Ishikawa (cell line): Measurements from ENCODE around the gene PLPPR1.

ENCODE experiments used
- CEBPB ChIP-seq: IDR thresholded peaks from 2 replicates; pipeline ENCODE4 v1.6.1; 2012
- EGR1 ChIP-seq: IDR thresholded peaks from 2 replicates; pipeline ENCODE4 v1.6.1; 2012
- EP300 ChIP-seq: IDR thresholded peaks from 2 replicates; pipeline ENCODE4 v1.6.1; 2012; ENCODE audit warnings: borderline replicate concordance
- FOXM1 ChIP-seq: IDR thresholded peaks from 2 replicates; pipeline ENCODE4 v1.6.1; 2012; ENCODE audit warnings: low read depth, borderline replicate concordance
- MAX ChIP-seq: IDR thresholded peaks from 2 replicates; pipeline ENCODE4 v1.6.1; 2012
- NFIC ChIP-seq: IDR thresholded peaks from 2 replicates; pipeline ENCODE4 v1.6.1; 2012
- RAD21 ChIP-seq: IDR thresholded peaks from 2 replicates; pipeline ENCODE4 v1.6.1; 2012; ENCODE audit warnings: low read depth
- TAF1 ChIP-seq: IDR thresholded peaks from 2 replicates; pipeline ENCODE4 v1.6.1; 2012; ENCODE audit warnings: low read depth, mild to moderate bottlenecking
- TCF12 ChIP-seq: IDR thresholded peaks from 2 replicates; pipeline ENCODE4 v1.6.1; 2012; ENCODE audit warnings: low read depth
- TEAD4 ChIP-seq: IDR thresholded peaks from 2 replicates; pipeline ENCODE4 v1.6.1; 2012
- ZBTB7A ChIP-seq: IDR thresholded peaks from 2 replicates; pipeline ENCODE4 v1.6.1; 2012; ENCODE audit warnings: low read depth
- TF ChIP-seq, protein P1 (sequence below): IDR thresholded peaks from 2 replicates; pipeline ENCODE4 v1.6.1; 2012; ENCODE audit warnings: low read depth, mild to moderate bottlenecking
- TF ChIP-seq, protein P2 (sequence below): IDR thresholded peaks from 2 replicates; pipeline ENCODE4 v1.6.1; 2012

The PLPPR1 gene

DNA sequence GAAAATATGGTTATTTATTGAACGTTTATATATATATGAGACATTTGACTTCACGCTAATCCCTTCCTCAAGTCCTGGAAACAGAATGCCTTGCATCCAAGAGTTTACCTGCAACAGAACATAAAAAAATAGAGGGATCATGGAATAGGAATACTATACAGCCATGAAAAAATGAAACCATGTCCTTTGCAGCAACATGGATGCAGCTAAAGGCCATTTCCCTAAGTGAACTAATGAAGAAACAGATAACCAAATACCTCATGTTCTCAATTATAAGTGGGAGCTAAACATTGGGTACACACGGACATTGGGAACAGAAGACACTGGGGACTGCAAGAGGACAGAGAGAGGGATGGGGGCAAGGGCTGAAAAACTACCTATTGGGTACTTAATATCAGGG is 343.3 kb downstream of the PLPPR1 start:
- TF ChIP-seq ZBTB7A (no peak), NFIC (no peak), TEAD4 (no peak), TCF12 (no peak), MAX (no peak), RAD21 (no peak), CEBPB (no peak), EP300 (no peak)
- TF ChIP-seq, protein P1, sequence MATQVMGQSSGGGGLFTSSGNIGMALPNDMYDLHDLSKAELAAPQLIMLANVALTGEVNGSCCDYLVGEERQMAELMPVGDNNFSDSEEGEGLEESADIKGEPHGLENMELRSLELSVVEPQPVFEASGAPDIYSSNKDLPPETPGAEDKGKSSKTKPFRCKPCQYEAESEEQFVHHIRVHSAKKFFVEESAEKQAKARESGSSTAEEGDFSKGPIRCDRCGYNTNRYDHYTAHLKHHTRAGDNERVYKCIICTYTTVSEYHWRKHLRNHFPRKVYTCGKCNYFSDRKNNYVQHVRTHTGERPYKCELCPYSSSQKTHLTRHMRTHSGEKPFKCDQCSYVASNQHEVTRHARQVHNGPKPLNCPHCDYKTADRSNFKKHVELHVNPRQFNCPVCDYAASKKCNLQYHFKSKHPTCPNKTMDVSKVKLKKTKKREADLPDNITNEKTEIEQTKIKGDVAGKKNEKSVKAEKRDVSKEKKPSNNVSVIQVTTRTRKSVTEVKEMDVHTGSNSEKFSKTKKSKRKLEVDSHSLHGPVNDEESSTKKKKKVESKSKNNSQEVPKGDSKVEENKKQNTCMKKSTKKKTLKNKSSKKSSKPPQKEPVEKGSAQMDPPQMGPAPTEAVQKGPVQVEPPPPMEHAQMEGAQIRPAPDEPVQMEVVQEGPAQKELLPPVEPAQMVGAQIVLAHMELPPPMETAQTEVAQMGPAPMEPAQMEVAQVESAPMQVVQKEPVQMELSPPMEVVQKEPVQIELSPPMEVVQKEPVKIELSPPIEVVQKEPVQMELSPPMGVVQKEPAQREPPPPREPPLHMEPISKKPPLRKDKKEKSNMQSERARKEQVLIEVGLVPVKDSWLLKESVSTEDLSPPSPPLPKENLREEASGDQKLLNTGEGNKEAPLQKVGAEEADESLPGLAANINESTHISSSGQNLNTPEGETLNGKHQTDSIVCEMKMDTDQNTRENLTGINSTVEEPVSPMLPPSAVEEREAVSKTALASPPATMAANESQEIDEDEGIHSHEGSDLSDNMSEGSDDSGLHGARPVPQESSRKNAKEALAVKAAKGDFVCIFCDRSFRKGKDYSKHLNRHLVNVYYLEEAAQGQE = no peak
- TF ChIP-seq, protein P2, sequence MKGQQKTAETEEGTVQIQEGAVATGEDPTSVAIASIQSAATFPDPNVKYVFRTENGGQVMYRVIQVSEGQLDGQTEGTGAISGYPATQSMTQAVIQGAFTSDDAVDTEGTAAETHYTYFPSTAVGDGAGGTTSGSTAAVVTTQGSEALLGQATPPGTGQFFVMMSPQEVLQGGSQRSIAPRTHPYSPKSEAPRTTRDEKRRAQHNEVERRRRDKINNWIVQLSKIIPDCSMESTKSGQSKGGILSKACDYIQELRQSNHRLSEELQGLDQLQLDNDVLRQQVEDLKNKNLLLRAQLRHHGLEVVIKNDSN = no peak

DNA sequence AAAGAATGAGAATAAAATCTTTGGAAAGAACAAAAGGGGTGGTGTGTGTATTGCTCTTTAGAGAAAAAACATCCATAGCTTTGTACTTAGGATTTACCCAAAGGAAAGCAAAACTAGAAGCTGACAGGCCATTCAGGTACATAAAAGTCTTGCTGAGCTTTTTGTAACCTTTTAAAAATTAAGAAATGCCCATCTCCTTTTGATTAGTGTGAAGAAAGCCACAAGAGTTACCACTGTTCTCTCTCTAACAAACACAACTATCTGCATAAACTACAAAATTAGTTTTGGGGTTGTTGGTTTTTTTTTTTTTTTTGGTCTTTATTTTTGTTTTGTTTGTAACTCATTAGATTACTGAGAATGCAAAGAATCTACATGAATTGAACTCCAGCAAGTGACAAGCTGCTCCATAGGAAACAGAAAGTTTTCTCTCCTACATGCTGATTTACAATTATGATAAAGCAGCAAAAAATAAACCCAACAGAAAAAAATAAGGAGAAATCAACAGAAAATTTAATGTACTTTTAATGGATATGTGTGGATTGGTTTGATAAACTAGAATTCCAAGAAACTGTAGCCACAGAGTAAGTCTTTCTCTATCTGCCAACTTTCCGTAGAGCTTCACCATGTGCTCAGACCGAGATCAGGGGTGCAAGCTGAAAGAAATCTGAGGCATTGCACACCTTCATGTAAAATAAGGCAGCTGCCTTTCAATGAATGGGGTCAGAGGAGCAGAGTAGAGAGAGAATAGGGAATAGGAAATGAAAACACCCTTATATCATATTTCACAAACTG is 344.0 kb downstream of the PLPPR1 start:
- no peak for TF ChIP-seq RAD21
- TF ChIP-seq NFIC = no peak
- TF ChIP-seq FOXM1 = no peak
- no peak for TF ChIP-seq CEBPB
- no peak for TF ChIP-seq EGR1
- no peak for TF ChIP-seq TAF1
